Activated naive CD4-positive, alpha-beta T cell treated with anti-CD3 and anti-CD28 coated beads, Interleukin-2, amount 10 ng/mL, durations not matched to agents 7 days and 5 days (primary cell): ENCODE measurements around the gene PLBD2.

Experiments used
- CTCF ChIA-PET: fragments of 350-600 bp; sonication (Branson Sonifier 250); formaldehyde crosslinking; loops from one replicate; lab custom pipeline; 2021; ENCODE audit warnings: antibody characterized with exemption; lab: Charles Lee
- DNase-seq: peaks from one replicate; pipeline ENCODE4 v3.0.0-alpha.2; 2020
- H3K27ac Mint-ChIP-seq: one replicate; pipeline ENCODE4 v1.8.0; 2021; ENCODE audit warnings: mild to moderate bottlenecking, moderate library complexity, mixed read lengths
- H3K27me3 Mint-ChIP-seq: one replicate; pipeline ENCODE4 v1.8.0; 2021; ENCODE audit warnings: mild to moderate bottlenecking, mixed read lengths
- H3K36me3 Mint-ChIP-seq: one replicate; pipeline ENCODE4 v1.8.0; 2021; ENCODE audit warnings: mixed read lengths
- H3K4me1 Mint-ChIP-seq: one replicate; pipeline ENCODE4 v1.8.0; 2021; ENCODE audit warnings: mixed read lengths
- H3K4me3 Mint-ChIP-seq: one replicate; pipeline ENCODE4 v1.8.0; 2021; ENCODE audit warnings: mild to moderate bottlenecking, moderate library complexity, mixed read lengths
- H3K9me3 Mint-ChIP-seq: one replicate; pipeline ENCODE4 v1.8.0; 2021; ENCODE audit warnings: mixed read lengths

The PLBD2 gene

DNA sequence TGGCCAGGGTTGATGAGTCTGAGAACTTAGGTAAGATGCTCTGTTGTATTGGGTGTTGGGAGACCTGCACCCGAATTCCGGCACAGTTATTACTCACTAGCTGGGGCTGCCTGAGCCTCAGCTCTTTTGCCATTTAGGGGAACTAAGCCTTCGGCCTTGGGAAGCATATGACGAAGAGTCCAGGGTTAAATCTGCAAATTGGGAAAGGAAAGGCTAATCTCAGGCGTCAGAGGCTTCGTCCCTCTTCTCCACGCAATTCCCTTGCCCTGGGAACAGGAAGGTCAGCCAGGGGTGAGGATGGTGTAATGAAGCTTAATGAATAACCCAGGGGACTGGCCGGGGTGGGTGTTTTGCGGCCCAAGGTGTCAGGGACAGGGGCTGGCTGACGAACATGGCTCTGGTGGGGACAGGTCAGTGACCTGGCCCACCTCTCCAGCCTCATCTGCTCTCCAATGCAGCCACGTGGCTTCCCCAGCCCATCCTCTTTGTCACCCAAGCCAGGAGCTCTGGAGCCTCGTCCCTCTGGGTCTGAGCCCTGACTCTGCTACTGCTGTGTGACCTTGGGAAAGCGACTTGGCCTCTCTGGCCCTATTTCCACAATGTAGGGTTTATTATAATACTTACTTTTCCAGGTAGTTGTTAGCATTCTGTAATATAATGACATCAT, 60.0 kb downstream of the PLBD2 start:
- DNase-seq = no peak

DNA sequence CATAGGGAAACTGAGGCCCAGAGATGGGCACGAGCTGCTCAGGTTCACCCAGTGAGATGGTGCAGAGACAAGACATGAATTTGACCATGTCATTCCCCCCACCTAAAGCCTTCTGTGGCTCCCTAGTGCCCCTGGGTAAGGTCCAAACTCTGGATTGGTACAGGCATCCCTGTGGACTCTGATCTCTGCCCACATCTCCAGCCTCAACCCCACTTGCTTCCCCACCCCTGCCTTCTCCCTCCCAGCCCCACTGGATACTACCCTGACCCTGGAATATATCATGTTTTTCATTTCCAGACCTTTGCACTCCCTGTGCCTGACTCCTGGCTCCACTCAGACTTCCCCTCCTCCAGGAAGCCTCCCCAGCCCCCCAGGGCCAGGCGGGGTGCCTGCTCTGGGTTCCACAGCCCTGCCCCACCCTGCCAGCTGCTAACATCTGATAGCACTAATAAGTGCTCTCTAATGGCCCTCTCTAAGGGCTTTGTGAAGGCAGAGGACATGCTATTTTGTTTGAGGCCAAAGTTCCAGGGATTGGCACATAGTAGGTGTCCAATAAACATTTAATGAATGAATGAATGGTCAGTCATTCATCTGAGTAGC, 62.7 kb downstream of the PLBD2 start:
- H3K36me3 Mint-ChIP-seq = no peaks in the 10 kb centered on the region
- no peaks in the 10 kb centered on the region for H3K9me3 Mint-ChIP-seq
- CTCF ChIA-PET = no interaction called here
- no peak overlapping the region for H3K27ac Mint-ChIP-seq
- no peak overlapping the region for H3K4me3 Mint-ChIP-seq
- H3K4me1 Mint-ChIP-seq = peaks cover 7% of the 10 kb centered on the region
- DNase-seq = no peak
- peaks cover 31% of the 10 kb centered on the region for H3K27me3 Mint-ChIP-seq

More for the DNA sequence above, 60.0 kb downstream of the PLBD2 start:
- H3K27me3 Mint-ChIP-seq = peaks cover 21% of the 10 kb centered on the region
- no peak overlapping the region for H3K27ac Mint-ChIP-seq
- H3K36me3 Mint-ChIP-seq = no peaks in the 10 kb centered on the region
- H3K4me3 Mint-ChIP-seq = no peak overlapping the region
- H3K9me3 Mint-ChIP-seq = no peaks in the 10 kb centered on the region
- CTCF ChIA-PET = no interaction called here
- peaks cover 7% of the 10 kb centered on the region for H3K4me1 Mint-ChIP-seq

DNA sequence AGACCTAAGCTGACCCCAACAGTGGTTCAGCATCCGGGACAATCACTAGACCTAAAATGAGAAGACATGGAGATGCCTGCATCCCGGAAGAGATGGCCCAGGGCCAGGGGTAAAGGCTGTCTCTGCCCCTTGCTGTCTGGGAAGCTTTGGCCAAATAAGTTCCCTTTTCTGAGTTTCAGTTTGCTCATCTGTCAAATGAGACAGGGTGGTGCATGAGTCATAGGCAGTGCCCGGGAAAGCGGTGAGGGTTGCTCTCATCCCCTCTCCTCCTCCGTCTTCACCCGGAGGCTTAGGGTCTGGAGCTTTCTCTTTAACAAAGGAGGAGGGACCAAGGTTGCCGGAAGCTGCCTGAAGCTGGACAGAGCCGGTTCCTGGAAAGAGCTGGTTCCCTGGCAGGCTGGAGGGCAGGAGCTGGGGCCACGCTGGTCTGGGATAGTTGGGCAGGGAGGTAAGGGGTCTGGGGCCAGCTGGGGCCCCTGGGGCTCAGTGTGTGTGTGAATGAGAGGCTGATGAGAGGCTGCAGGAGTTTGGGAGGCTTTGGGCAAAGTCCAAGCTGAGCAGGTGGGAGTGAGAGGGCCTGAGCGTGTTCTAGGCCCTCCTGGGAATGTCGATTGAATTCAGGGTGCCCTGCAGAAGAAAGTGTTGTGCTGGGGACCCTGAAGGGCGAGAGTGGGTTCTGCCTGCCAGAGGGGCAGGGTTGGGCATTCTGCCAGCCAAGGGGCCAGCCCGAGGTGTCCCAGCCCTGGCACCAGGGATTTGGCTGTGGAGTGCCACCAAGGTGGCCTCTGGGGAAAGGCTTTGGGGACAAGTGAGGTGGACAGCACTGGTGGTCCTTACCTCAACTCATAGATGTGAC, 63.9 kb downstream of the PLBD2 start, which contains the start of gene SDSL:
SDSL (plus strand) TSS at position 351 of the 856 bp plus-strand sequence. CDS start 5,603 bp downstream, outside the sequence.
- CTCF ChIA-PET = interaction anchor here (1.4 kb wide), 1 partner anchor 40 kb away, joined by 7 read pairs; no protein-coding TSS in a partner anchor
- DNase-seq = peak; percentile 45

DNA sequence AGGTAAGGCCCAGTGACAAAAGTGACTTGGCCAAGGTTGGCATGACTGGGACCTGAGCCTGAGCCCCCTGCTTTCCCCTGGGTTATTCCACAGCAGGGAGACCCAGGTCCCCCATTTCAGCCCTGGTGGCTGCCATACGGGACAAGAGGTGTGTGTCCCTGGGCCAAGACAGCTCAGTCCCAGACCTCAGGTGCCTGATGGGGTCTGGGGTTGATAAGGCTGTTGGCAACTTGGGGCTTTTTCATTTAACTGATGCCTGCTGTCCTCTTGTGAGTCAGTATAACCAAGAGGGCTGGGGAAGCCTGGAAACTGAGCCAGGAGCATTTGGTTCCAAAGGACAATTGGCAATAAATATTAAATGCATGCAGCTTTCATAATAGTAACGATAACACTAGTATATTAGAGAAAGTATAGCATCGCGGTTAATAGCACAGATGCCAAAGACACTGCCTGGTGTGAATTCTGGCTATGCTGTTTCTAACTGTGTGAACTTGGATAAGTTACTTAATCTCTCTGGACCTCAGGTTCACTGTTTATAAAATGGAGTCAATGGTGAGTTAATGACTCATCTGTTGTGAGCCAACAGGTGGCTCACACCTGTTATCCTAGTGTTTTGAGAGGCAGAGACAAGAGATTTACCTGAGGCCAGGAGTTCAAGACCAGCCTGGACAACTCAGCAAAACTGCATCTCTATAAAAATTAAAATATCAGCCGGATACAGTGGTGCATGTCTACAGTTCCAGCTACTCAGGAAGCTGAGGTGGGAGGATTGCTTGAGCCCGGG, 64.7 kb downstream of the PLBD2 start:
- DNase-seq = no peak
- Mint-ChIP-seq H3K36me3 (no peaks in the 10 kb centered on the region), H3K4me3 (no peak overlapping the region), H3K27ac (no peak overlapping the region), H3K27me3 (peaks cover 38% of the 10 kb centered on the region), H3K9me3 (no peaks in the 10 kb centered on the region), H3K4me1 (peaks cover 7% of the 10 kb centered on the region)
- CTCF ChIA-PET = interaction anchor here (1.4 kb wide), 1 partner anchor 39 kb away, joined by 7 read pairs; no protein-coding TSS in a partner anchor

More for the DNA sequence above, 63.9 kb downstream of the PLBD2 start, which contains the start of gene SDSL:
- Mint-ChIP-seq H3K27me3 (peaks cover 36% of the 10 kb centered on the region), H3K27ac (no peak within 1 kb of the TSS), H3K4me1 (peaks cover 7% of the 10 kb centered on the region), H3K4me3 (peak within 1 kb of the TSS; percentile 29), H3K9me3 (no peaks in the 10 kb centered on the region), H3K36me3 (no peaks in the 10 kb centered on the region)

DNA sequence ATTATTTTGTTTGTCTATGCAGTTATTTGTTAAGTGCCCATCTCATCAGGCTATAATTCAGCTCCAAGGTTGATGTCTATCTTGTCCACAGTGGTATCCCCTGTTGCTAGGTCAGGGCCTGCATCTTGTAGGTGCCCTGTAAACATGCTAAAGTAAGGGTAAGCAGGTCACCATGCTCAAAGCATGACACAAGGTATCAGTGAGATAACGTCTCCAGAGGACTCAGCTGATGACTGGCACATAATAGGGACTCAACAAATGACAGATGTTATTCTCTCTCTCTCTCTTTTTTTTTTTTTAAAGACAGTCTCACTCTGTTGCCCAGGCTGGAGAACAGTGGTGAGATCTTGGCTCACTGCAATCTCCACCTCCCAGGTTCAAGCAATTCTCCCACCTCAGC, 66.1 kb downstream of the PLBD2 start:
- DNase-seq = no peak
- H3K27ac Mint-ChIP-seq = no peak overlapping the region
- H3K4me1 Mint-ChIP-seq = peaks cover 7% of the 10 kb centered on the region
- H3K9me3 Mint-ChIP-seq = no peaks in the 10 kb centered on the region
- peaks cover 51% of the 10 kb centered on the region for H3K27me3 Mint-ChIP-seq
- no peaks in the 10 kb centered on the region for H3K36me3 Mint-ChIP-seq
- CTCF ChIA-PET = interaction anchor here (0.5 to 1.8 kb wide), 19 partner anchors 11 to 280 kb away, joined by 3 to 7 read pairs (median 3); partner anchors contain the start of genes DDX54, RITA1 and TPCN1
- no peak overlapping the region for H3K4me3 Mint-ChIP-seq

DNA sequence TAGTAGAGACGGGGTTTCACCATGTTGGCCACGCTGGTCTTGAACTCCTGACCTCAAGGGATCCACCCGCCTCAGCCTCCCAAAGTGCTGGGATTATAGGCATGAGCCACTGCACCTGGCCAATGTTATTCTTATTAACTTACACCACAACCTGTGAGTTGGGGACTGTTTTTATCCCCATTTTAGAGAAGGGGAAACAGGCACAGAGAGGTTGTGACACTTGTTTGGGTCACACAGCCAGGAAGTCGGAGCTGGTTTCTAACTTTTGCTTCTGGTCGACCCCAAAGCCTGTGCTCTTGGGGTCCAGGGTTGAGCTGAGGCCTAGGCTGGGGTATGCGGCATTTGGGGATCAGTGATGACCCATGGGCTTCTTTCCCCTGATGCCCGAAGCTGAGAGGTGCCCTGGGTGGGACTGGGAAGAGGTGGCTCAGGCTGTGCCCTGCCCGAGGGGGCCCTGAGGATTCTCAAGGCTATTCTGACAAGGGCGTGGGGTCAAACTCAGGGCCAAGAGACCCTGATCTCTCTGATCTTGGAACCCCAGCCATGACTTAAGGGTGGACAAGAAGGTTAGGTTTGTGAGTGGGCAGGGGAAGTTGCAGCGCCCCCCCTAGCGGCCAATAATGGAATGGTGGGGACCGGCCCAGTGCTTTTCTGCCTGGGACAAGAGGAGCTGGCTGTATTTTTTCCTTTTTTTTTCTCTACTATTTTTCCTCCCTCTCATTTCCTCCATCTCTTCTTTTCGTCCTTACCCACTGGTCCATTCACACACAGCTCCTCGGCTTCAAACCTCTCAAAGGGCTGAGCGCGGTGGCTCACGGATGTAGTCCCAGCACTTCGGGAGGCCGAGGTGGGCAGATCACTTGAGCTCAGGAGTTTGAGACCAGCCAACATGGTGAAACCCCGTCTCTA, 66.8 kb downstream of the PLBD2 start:
- H3K27ac Mint-ChIP-seq = no peak overlapping the region

DNA sequence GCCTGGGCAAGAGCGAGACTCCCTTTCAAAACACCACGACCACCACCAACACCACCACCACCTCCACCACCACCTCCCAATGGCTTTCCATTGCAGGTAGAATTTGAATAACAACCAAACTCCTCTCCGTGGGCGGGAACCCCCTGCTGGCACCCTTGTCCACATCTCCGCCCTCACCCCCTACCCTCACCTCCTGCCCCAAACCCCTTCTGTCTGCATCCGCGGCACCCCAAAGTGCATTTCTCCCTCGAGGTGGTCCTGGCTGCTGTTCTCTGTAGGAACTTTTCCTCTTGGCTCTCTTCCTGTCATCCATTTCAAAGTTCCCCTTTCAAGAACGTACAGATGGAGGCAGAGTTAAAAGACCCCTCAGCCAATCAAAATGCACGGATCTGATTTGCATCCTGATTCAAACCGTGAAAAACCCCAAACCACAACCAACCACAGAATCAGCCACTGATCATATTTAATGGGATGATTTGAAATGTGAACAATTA, 67.6 kb downstream of the PLBD2 start:
- Mint-ChIP-seq H3K36me3 (no peaks in the 10 kb centered on the region), H3K27me3 (peaks cover 46% of the 10 kb centered on the region), H3K27ac (no peak overlapping the region), H3K4me1 (peaks cover 7% of the 10 kb centered on the region), H3K4me3 (no peak overlapping the region), H3K9me3 (no peaks in the 10 kb centered on the region)
- CTCF ChIA-PET = interaction anchor here (0.6 to 1.8 kb wide), 23 partner anchors 10 to 250 kb away, joined by 3 to 7 read pairs (median 3); partner anchors contain the start of genes SLC8B1 and TPCN1
- no peak for DNase-seq

More for the DNA sequence above, 66.8 kb downstream of the PLBD2 start:
- DNase-seq = peak; percentile 68
- no peaks in the 10 kb centered on the region for H3K36me3 Mint-ChIP-seq
- H3K27me3 Mint-ChIP-seq = peaks cover 51% of the 10 kb centered on the region
- no peak overlapping the region for H3K4me3 Mint-ChIP-seq
- peaks cover 7% of the 10 kb centered on the region for H3K4me1 Mint-ChIP-seq
- CTCF ChIA-PET = interaction anchor here (0.5 to 1.8 kb wide), 30 partner anchors 11 to 280 kb away, joined by 3 to 7 read pairs (median 3); partner anchors contain the start of genes DDX54, RITA1, SLC8B1 and TPCN1
- H3K9me3 Mint-ChIP-seq = no peaks in the 10 kb centered on the region

DNA sequence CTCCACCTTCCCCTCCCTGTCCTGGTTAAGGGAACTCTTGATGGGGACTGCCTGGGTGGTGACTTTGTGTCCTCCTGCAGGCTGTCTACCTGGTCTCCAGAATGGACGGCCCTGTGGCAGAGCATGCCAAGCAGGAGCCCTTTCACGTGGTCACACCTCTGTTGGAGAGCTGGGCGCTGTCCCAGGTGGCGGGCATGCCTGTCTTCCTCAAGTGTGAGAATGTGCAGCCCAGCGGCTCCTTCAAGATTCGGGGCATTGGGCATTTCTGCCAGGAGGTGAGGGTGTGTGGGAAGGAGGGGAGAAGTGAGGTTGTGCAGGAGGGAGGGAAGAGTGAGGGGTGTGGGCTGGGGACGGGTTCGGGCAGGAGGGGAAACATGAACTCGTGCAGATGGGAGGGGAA, 69.5 kb downstream of the PLBD2 start:
- DNase-seq = no peak
- H3K27me3 Mint-ChIP-seq = peaks cover 41% of the 10 kb centered on the region
- no peaks in the 10 kb centered on the region for H3K36me3 Mint-ChIP-seq
- CTCF ChIA-PET = no interaction called here
- no peak overlapping the region for H3K27ac Mint-ChIP-seq
- H3K9me3 Mint-ChIP-seq = no peaks in the 10 kb centered on the region
- H3K4me1 Mint-ChIP-seq = no peaks in the 10 kb centered on the region
- H3K4me3 Mint-ChIP-seq = no peak overlapping the region

DNA sequence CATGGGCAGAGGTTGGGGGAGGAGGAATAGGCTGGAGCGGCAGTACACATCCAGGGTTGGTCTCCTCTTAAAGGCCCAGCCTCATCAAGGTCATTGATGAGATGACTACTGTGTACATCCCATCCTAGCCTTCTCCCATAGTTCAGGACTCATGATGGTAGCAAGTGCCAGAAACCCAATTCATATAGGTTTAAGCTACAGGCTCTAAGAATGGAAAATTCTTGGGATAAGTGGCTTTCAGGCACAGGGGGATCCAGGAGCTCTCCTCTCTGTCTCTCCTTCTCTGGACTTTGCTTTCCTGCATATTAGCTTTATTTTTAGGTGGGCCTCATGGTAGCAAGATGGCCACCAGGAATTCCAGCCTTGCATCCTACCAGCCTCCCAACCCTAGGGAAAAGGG, 70.1 kb downstream of the PLBD2 start:
- H3K4me1 Mint-ChIP-seq = no peaks in the 10 kb centered on the region
- CTCF ChIA-PET = no interaction called here
- peaks cover 39% of the 10 kb centered on the region for H3K27me3 Mint-ChIP-seq

DNA sequence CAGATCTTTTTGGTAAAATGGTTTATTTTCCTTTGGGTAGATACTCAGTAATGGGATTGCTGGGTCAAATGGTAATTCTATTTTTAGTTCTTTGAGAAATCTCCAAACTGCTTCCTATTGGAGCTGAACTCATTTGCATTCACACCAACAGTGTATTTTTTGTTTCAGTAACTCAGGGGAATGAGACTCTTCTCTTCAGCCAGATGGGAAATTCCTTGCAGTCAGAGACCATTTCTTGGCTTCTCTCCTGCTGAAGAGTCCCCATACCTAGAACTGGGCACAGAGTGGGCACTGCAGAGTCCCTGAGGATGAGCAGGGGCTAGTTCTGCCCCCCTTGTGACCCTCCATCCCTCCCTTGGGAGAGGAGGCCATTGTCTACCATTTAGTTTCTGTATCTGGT, 74.6 kb downstream of the PLBD2 start:
- Mint-ChIP-seq H3K4me1 (no peaks in the 10 kb centered on the region), H3K36me3 (no peaks in the 10 kb centered on the region), H3K9me3 (no peaks in the 10 kb centered on the region), H3K27ac (no peak overlapping the region), H3K4me3 (no peak overlapping the region), H3K27me3 (peaks cover 17% of the 10 kb centered on the region)
- no peak for DNase-seq
- CTCF ChIA-PET = no interaction called here

More for the DNA sequence above, 70.1 kb downstream of the PLBD2 start:
- Mint-ChIP-seq H3K36me3 (no peaks in the 10 kb centered on the region), H3K9me3 (no peaks in the 10 kb centered on the region), H3K27ac (no peak overlapping the region), H3K4me3 (no peak overlapping the region)
- DNase-seq = no peak

DNA sequence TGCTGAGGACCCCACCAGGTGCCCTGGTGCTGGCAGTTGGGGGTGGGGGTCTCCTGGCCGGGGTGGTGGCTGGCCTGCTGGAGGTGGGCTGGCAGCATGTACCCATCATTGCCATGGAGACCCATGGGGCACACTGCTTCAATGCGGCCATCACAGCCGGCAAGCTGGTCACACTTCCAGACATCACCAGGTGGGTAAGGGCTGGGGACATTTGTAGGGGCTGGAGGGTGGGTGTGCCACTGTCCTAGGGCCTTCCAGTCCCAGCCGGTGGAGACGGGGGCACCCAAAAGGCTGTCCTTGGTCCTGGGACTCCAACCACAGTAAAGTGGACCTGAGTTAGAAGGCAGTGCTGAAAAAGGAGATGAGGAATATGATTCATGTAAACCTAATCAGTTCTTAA, 77.0 kb downstream of the PLBD2 start:
- Mint-ChIP-seq H3K9me3 (no peaks in the 10 kb centered on the region), H3K4me3 (no peak overlapping the region), H3K36me3 (no peaks in the 10 kb centered on the region), H3K27me3 (peaks cover 4% of the 10 kb centered on the region), H3K4me1 (no peaks in the 10 kb centered on the region), H3K27ac (no peak overlapping the region)
- CTCF ChIA-PET = interaction anchor here (2.5 kb wide), 1 partner anchor 10 kb away, joined by 7 read pairs; no protein-coding TSS in a partner anchor
- DNase-seq = no peak

DNA sequence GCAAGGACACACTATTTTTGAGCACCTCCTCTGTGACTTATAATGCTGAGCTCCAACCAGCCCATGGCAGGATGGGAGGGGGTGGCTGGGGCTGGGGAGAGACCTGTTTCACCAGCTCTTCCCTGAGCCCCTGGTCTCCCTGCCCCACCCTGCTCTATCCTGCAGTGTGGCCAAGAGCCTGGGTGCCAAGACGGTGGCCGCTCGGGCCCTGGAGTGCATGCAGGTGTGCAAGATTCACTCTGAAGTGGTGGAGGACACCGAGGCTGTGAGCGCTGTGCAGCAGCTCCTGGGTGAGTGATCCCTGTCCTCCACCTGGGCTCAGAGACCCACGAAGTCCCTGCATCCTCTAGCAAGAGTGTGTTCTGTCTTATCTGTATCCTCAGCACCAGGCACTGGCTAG, 78.2 kb downstream of the PLBD2 start:
- no peak for DNase-seq
- no peaks in the 10 kb centered on the region for H3K9me3 Mint-ChIP-seq
- H3K27me3 Mint-ChIP-seq = peaks cover 4% of the 10 kb centered on the region
- H3K4me3 Mint-ChIP-seq = no peak overlapping the region
- no peaks in the 10 kb centered on the region for H3K36me3 Mint-ChIP-seq
- H3K4me1 Mint-ChIP-seq = no peaks in the 10 kb centered on the region
- no peak overlapping the region for H3K27ac Mint-ChIP-seq
- CTCF ChIA-PET = interaction anchor here (2.5 kb wide), 1 partner anchor 11 kb away, joined by 7 read pairs; no protein-coding TSS in a partner anchor
